ENCODE data around the gene FAM185A.

Gene FAM185A

DNA sequence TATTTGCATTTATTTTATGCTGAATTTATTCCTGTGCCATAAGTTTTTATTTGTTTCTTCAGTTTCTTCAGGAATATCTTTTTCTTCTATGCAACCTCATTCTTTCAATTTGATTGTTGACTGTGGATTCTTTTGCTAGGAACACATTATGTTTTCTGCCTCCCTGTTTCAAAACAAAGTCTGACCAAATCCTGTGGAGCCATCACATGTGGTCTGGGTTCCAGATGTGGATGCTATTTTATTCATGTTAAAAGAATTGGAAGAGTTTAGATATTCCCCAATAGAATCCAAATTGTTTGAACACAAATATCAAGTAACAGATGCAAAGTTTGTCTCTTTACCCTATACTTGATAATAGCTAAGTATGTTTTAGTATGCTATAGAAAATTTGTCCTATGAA is 107.2 kb downstream of the FAM185A start:
- TF ChIP-seq, protein P1, sequence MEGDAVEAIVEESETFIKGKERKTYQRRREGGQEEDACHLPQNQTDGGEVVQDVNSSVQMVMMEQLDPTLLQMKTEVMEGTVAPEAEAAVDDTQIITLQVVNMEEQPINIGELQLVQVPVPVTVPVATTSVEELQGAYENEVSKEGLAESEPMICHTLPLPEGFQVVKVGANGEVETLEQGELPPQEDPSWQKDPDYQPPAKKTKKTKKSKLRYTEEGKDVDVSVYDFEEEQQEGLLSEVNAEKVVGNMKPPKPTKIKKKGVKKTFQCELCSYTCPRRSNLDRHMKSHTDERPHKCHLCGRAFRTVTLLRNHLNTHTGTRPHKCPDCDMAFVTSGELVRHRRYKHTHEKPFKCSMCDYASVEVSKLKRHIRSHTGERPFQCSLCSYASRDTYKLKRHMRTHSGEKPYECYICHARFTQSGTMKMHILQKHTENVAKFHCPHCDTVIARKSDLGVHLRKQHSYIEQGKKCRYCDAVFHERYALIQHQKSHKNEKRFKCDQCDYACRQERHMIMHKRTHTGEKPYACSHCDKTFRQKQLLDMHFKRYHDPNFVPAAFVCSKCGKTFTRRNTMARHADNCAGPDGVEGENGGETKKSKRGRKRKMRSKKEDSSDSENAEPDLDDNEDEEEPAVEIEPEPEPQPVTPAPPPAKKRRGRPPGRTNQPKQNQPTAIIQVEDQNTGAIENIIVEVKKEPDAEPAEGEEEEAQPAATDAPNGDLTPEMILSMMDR (conservative IDR thresholded peaks at IDR 0.05; ENCODE audit: low read depth, low read length): no peak
- no peak overlapping the region for H3K4me3 ChIP-seq (ENCODE audit: low read length)
- no peak for DNase-seq (ENCODE audit: low read depth)

All from retinal pigment epithelial cell (primary cell).